LNCaP clone FGC (cell line): ENCODE data around the gene PPIG.

Experiments
- DNase-seq: peaks from one replicate; pipeline ENCODE4 v3.0.0-alpha.2; 2011; ENCODE audit warnings: low read depth
- H3K4me3 ChIP-seq: 2 replicates; pipeline ENCODE4 v1.5.1; 2011; ENCODE audit warnings: mild to moderate bottlenecking, low read depth, low read length, control low read depth
- CTCF ChIP-seq: IDR thresholded peaks from 2 replicates; pipeline ENCODE4 v1.5.1; 2012; ENCODE audit warnings: mild to moderate bottlenecking; ENCODE audit not compliant: control insufficient read depth, insufficient read depth; ENCODE audit errors: extremely low read depth

PPIG gene

GRCh38 chr2:169625781-169626180 is 41.6 kb downstream of the PPIG start:
- DNase-seq, result no peak
- 0 out of 2 replicates have a peak, but pooled peaks have one; percentile 13 for TF ChIP-seq CTCF
- H3K4me3 ChIP-seq, result no peak overlapping the region

- H3K4me3 ChIP-seq, result no peak overlapping the region
- DNase-seq, result no peak
- TF ChIP-seq CTCF, result no peak
Measured at GRCh38 chr2:169636440-169637097, 52.4 kb downstream of the PPIG start.

GRCh38 chr2:169637620-169638019 is 53.5 kb downstream of the PPIG start:
- no peak for TF ChIP-seq CTCF
- no peak for DNase-seq
- H3K4me3 ChIP-seq, result no peak overlapping the region

GRCh38 chr2:169640104-169640503 is 56.0 kb downstream of the PPIG start:
- no peak overlapping the region for H3K4me3 ChIP-seq
- no peak for TF ChIP-seq CTCF
- no peak for DNase-seq

GRCh38 chr2:169641464-169641863 is 57.3 kb downstream of the PPIG start:
- no peak for DNase-seq
- no peak overlapping the region for H3K4me3 ChIP-seq
- TF ChIP-seq CTCF, result no peak

GRCh38 chr2:169644173-169644572 is 60.0 kb downstream of the PPIG start:
- H3K4me3 ChIP-seq, result no peak overlapping the region
- no peak for DNase-seq
- no peak for TF ChIP-seq CTCF

- no peak for DNase-seq
- TF ChIP-seq CTCF, result no peak
- no peak overlapping the region for H3K4me3 ChIP-seq
Measured at GRCh38 chr2:169647496-169647895, 63.3 kb downstream of the PPIG start.
